Astrocyte (in vitro differentiated cells and primary cell): ENCODE results near the gene CTSW.

Experiments
- CTCF ChIP-seq: IDR thresholded peaks from 2 replicates; pipeline ENCODE4 v1.5.1; 2011; ENCODE audit warnings: low read depth, mild to moderate bottlenecking, inconsistent platforms, low read length, moderate library complexity; ENCODE audit not compliant: insufficient read depth
- EZH2 ChIP-seq: IDR thresholded peaks from 2 replicates; pipeline ENCODE4 v1.6.1; 2012; ENCODE audit warnings: mild to moderate bottlenecking, low read length, inconsistent platforms; ENCODE audit not compliant: insufficient read depth

- TF ChIP-seq CTCF: no peak
- no peak for TF ChIP-seq EZH2
Measured at GRCh38 chr11:65880027-65880426, 390 bp downstream of the CTSW start.
